Measurements from ENCODE around the gene HACE1.
"Not testable (repeated sequence)": the region's sequence is repeated elsewhere in the genome, so short reads cannot be mapped to it uniquely, and the experiment has no call there.

The HACE1 gene

DNA sequence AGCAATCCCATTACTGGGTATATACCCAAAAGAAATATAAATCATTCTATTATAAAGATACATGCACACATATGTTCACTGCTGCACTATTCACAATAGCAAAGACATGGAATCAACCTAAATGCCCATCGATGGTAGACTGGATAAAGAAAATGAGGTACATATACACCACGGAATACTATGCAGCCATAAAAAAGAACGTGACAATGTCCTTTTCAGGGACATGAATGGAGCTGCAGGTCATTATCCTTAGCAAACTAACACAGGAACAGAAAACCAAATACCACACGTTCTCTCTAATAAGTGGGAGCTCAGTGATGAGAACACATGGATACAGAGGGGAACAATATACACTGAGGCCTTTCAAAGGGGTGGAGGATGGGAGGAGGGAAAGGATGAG lies 38.9 kb downstream of the HACE1 start:
- not testable (repeated sequence) for DNase-seq

DNA sequence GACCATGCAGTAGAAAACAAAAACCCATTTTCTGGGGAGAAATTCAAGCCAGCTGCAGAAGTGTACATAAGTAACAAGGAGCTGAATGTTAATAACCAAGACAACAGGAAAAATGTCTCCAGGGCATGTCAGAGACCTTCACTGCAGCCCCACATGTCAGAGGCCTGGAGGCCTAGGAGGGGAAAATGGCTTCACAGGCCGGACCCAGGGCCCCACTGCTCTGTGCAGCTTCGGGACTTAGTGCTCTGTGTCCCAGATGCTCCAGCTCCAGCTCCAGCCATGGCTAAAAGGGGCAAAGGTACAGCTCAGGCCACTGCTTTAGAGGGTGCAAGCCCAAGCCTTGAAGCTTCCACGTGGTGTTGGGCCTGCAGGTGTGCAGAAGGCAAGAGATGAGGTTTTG lies 43.6 kb downstream of the HACE1 start:
- no peak for DNase-seq

GRCh38 chr6:104814743-104815142 lies 45.0 kb downstream of the HACE1 start:
- no peak for DNase-seq

GRCh38 chr6:104813552-104813951 lies 46.2 kb downstream of the HACE1 start:
- no peak for DNase-seq

- DNase-seq: no peak
These were observed 50.6 kb downstream of the HACE1 start for GRCh38 chr6:104809116-104809515.

- DNase-seq: not testable (repeated sequence)
These were observed 54.4 kb downstream of the HACE1 start for GRCh38 chr6:104805335-104805734.

DNA sequence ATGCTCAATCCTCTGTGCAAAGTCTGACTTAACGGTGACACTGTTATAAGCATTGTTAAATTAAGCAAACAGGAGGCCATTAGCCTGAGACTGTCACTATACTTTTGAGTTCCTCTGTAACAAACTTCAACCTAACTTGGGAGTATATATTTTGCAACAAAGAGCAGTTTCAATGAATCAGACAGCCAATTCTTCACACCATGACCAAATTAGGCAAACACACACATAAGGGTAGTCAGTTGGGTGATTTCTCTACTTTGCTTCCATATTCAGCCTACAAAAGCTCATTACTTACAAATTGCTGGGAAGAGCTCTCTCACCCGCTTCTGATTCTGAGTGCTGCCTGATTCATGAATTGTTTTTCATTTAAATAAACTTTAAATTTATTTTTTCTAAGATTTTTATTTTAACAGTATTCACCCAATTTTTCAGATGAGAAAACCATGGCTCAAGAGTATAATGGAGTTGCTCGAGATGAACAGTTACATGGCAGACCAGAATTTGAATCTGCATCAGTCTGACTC lies 60.5 kb downstream of the HACE1 start:
- DNase-seq: no peak

DNA sequence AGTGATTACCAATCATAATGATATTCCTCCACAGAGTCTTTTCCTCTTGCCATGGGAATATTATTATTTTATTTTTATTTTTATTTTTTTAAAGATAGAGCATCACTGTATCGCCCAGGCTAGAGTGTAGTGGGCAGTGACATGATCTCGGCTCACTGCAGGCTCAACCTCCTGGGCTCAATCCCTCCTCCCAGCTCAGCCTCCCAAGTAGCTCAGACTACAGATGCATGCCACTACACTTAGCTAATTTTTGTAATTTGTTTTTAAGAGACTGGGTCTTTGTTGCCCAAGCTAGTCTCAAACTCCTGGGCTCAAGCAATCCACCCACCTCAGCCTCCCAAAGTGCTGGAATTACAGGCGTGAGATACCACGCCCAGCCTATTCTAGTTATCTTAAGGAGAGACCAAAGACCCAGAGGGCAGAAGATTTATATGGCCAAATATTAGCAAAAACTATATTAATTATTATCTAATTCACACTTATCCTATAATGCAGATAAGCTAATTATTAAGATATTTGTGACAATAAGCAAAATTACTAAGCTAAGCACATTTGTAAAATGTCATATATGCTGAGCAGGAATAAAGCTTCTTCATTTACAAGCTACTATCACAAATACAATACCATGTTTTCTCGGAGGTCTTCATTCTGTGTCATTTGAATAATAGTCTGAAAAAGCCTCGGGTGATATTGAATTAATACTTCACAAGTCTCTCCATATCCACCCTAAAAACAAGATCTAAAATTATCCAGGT lies 63.5 kb downstream of the HACE1 start:
- DNase-seq: no peak

- DNase-seq: no peak
These were observed 64.4 kb downstream of the HACE1 start for GRCh38 chr6:104795363-104795762.

GRCh38 chr6:104789770-104790190 lies 69.9 kb downstream of the HACE1 start:
- peak in 1 of 2 donors; percentile 48 for DNase-seq

DNA sequence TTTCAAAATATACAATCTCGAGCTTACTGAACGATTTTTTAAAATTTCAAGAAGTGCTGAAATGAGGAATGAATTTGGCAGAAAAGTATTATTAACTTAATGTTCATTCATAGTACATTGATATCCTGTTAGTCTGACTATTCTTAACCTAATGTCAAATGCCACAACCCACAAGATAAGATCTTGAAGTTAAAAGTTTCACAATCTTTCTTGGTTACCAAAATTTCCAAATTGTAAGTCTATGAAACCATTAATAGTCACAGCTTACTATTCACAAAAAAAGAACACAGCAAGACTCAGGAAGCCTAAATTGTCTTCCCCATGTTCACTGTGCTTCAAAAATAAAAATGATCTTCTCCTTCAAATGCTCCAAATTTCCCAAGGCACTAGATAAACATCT lies 71.3 kb downstream of the HACE1 start:
- peak in 1 of 2 donors; percentile 19 for DNase-seq

DNA sequence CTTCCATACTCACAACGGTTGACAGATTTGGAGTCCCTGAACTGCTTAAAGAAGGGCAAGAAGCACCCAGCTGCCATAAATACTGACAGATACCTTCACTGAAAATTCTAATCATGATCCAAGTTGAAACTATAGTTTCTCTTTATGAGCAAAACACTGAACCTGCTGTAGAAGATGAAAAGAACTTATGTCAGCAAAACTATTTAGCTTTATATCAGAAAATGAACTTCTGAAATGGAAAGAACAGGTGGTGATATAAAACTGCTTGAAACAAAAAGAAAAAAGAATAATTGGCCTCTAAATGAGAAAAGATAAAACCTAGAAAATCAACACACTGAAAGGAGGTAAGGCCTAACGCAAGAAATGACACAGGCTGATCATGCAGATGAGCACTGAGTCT lies 72.4 kb downstream of the HACE1 start:
- DNase-seq: no peak

DNA sequence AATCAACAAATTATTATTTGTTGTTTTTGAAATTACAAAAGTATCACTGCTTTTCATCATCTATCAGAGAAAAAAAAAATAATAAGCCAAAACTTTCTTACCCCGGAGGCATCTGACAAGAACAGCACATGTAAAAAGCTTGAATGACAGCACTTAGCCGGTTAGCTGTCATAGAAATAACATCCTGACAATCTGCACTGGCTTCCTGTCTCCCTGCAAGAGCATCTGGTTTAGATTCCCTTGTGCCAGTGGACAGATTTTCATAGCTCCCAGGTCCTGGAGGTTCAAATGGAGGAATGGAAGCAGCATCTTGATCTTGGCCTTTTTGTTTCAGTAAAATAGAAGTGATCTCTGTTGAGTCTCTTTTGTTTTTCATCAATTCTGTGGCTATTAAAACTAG lies 74.8 kb downstream of the HACE1 start:
- no peak for DNase-seq

DNA sequence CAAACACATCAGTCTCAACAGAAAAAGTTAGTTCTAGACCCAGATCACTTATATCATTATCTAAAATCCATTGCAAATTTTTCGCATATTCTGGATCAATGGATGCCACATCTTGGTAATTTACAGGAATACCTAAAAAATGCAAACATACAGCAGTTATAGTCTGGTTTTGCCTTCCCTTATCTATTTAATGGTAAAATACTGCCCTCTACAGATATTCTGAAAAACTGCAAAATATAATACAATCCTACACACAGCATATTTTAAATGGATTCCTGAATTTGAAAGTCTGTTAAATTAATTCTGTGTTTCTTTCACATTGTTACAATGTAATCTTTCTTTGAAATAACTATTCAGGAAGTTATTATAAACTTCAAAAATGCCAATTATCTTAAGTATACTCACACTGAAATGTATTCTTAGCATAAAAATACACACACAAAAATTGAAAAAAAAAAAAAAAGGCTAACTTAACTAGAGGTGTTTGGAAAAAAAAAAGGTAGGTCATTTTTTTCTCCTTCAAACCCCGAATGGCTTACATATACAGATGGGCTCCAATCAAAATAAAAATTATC lies 88.4 kb downstream of the HACE1 start:
- DNase-seq: peak in 1 of 2 donors; percentile 58

GRCh38 chr6:104768906-104769305 lies 90.8 kb downstream of the HACE1 start:
- no peak for DNase-seq

GRCh38 chr6:104766595-104766994 lies 93.1 kb downstream of the HACE1 start:
- no peak for DNase-seq

GRCh38 chr6:104754788-104755409 lies 104.8 kb downstream of the HACE1 start:
- no peak for DNase-seq

GRCh38 chr6:104753251-104753650 lies 106.5 kb downstream of the HACE1 start:
- no peak for DNase-seq

DNA sequence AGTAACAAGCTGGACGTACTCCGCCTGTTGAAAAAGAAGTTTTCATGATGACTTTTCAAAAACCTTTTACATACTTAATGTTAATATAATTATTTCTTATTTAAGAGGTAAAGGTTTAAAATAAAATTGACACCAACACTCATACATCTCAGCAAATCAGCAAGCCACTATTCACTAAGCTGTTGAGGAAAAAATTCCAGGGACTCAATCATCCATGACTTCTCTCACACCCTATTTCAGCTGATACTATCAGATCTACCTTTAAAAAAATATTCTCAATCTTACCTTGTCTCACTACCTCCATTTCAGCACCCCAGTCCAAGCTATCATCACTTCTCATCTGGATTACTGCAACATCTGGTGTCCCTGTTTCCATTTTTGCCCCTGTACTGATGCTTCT lies 109.3 kb downstream of the HACE1 start:
- DNase-seq: no peak

DNA sequence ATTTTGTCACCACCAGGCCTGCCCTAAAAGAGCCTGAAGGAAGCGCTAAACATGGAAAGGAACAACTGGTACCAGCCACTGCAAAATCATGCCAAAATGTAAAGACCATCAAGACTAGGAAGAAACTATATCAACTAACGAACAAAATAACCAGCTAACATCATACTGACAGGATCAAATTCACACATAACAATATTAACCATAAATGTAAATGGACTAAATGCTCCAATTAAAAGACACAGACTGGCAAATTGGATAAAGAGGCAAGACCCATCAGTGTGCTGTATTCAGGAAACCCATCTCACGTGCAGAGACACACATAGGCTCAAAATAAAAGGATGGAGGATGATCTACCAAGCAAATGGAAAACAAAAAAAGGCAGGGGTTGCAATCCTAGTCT lies 120.6 kb downstream of the HACE1 start:
- DNase-seq: not testable (repeated sequence)

GRCh38 chr6:104737567-104737966 lies 122.2 kb downstream of the HACE1 start:
- not testable (repeated sequence) for DNase-seq

GRCh38 chr6:104736545-104736944 lies 123.2 kb downstream of the HACE1 start:
- DNase-seq: no peak

DNA sequence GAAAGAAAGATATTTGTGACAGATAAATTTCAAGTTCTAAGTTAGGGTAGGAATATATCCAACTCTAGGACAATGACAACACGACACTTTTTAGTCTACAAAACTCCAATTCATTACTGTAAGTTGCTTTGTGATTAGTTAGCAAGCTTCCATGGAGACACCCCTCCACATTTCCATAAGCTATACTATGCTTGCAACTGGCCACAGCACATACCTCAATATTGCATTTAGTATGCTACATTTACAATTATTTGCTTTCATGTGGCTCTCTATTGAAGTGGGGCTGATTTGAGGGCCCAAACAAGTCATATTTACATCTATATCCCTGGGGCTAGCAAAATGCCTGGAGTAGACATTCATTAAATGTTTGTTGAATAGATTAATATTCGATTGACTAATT lies 129.3 kb downstream of the HACE1 start:
- no peak for DNase-seq

- DNase-seq: no peak
These were observed 130.3 kb downstream of the HACE1 start for GRCh38 chr6:104729433-104729832.
